MCF 10A (cell line): ENCODE results near the gene KCNAB2. TPM values are rescaled to one million over a fixed set of nuclear protein-coding genes. Genes with fewer than 3 reads are reported as not detected.

Experiments used
- BruUV-seq: library from RNA; stranded (reverse); fragments of 400-500 nt; replicated peaks from 2 replicates; lab custom pipeline; 2021; lab: Mats Ljungman, UMichigan
- CTCF ChIA-PET: fragments of 300-600 bp; sonication (Branson Sonifier 250); formaldehyde crosslinking; extraction: SDS; loops from one replicate; lab custom pipeline; 2021; ENCODE audit warnings: antibody characterized with exemption, inconsistent platforms; lab: Yijun Ruan, JAX
- POLR2A ChIA-PET: fragments of 300-600, 350-650 bp; sonication (Branson Sonifier 250); formaldehyde crosslinking; extraction: SDS; loops from one replicate; lab custom pipeline; 2020; ENCODE audit warnings: antibody characterized with exemption, inconsistent platforms; lab: Yijun Ruan, JAX
- DNase-seq: peaks from one replicate; pipeline ENCODE4 v3.0.0-alpha.2; 2018; ENCODE audit not compliant: unreplicated experiment
- H3K27ac Mint-ChIP-seq: one replicate; pipeline ENCODE4 v1.8.0; 2022; ENCODE audit warnings: mild to moderate bottlenecking, low read depth, mixed read lengths; ENCODE audit not compliant: unreplicated experiment
- H3K27me3 Mint-ChIP-seq: one replicate; pipeline ENCODE4 v1.8.0; 2022; ENCODE audit warnings: mixed read lengths; ENCODE audit not compliant: insufficient read depth, unreplicated experiment
- H3K36me3 Mint-ChIP-seq: one replicate; pipeline ENCODE4 v1.8.0; 2022; ENCODE audit warnings: mild to moderate bottlenecking, moderate library complexity, mixed read lengths; ENCODE audit not compliant: insufficient read depth, unreplicated experiment
- H3K4me1 Mint-ChIP-seq: one replicate; pipeline ENCODE4 v1.8.0; 2022; ENCODE audit warnings: mixed read lengths; ENCODE audit not compliant: insufficient read depth, unreplicated experiment
- H3K4me3 Mint-ChIP-seq: one replicate; pipeline ENCODE4 v1.8.0; 2022; ENCODE audit warnings: mild to moderate bottlenecking, moderate library complexity, mixed read lengths; ENCODE audit not compliant: unreplicated experiment
- H3K9me3 Mint-ChIP-seq: one replicate; pipeline ENCODE4 v1.8.0; 2022; ENCODE audit warnings: mixed read lengths; ENCODE audit not compliant: unreplicated experiment
- intact Hi-C: fragments of 100-400 bp; cut with micrococcal nuclease; formaldehyde crosslinking; loops from 2 replicates; pipeline ENCODE4 v1.14.1; 2022
- total RNA-seq: library from RNA; stranded (reverse); gene quantifications from 2 replicates; pipeline ENCODE4 v1.2.3, GENCODE V29; 2022
- TF ChIP-seq, protein P1 (sequence below): fragments of 200-600 bp; IDR thresholded peaks from one replicate; pipeline ENCODE4 v1.8.0; 2022; ENCODE audit warnings: antibody characterized with exemption, mild to moderate bottlenecking; ENCODE audit not compliant: unreplicated experiment

The KCNAB2 gene
- total RNA-seq, 1 experiment from 2014 or later: 11.8 TPM

GRCh38 chr1:6049419-6049818 lies 3.7 kb downstream of the KCNAB2 start:
- TF ChIP-seq, protein P1, sequence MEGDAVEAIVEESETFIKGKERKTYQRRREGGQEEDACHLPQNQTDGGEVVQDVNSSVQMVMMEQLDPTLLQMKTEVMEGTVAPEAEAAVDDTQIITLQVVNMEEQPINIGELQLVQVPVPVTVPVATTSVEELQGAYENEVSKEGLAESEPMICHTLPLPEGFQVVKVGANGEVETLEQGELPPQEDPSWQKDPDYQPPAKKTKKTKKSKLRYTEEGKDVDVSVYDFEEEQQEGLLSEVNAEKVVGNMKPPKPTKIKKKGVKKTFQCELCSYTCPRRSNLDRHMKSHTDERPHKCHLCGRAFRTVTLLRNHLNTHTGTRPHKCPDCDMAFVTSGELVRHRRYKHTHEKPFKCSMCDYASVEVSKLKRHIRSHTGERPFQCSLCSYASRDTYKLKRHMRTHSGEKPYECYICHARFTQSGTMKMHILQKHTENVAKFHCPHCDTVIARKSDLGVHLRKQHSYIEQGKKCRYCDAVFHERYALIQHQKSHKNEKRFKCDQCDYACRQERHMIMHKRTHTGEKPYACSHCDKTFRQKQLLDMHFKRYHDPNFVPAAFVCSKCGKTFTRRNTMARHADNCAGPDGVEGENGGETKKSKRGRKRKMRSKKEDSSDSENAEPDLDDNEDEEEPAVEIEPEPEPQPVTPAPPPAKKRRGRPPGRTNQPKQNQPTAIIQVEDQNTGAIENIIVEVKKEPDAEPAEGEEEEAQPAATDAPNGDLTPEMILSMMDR: no peak
- peaks cover 10% of the 10 kb centered on the region for H3K36me3 Mint-ChIP-seq

DNA sequence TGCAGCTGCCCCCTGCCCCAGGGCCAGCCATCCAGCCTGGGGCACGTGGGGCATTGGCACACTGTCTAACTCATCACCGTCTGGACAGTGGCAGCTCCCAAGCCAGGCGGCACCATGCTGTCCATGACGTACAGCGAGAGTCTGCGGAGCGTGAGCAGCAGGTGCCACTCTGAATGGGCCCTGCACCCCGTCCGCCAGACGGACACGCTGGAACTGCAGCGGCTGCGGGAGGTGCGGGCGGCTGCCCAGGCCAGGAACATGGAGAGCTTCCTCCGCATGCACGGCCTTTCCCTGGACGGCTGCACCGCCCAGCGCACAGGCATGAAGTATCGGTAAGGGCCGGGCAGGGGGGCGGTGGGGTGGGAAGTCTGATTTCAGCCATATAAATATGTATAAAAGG lies 5.7 kb downstream of the KCNAB2 start:
- H3K9me3 Mint-ChIP-seq: no peaks in the 10 kb centered on the region
- no peaks in the 10 kb centered on the region for H3K27me3 Mint-ChIP-seq
- BruUV-seq: no TSS peak
- peaks cover 10% of the 10 kb centered on the region for H3K4me1 Mint-ChIP-seq
- no peak overlapping the region for H3K27ac Mint-ChIP-seq
- no peak overlapping the region for H3K4me3 Mint-ChIP-seq
- DNase-seq: no peak
- TF ChIP-seq, protein P1: no peak
- POLR2A ChIA-PET: interaction anchor here (0.6 kb wide), 1 partner anchor 54 kb away, joined by 3 read pairs; no protein-coding TSS in a partner anchor
- intact Hi-C loops: loop anchor here (10.0 kb wide), 1 partner anchor 153 kb away; the partner anchor contains the start of gene RNF207
- H3K36me3 Mint-ChIP-seq: peaks cover 10% of the 10 kb centered on the region
- CTCF ChIA-PET: interaction anchor here (1.1 to 3.2 kb wide), 3 partner anchors 110 to 200 kb away, joined by 4 to 22 read pairs (median 5); no protein-coding TSS in a partner anchor

More at GRCh38 chr1:6049419-6049818, 3.7 kb downstream of the KCNAB2 start:
- POLR2A ChIA-PET: no interaction called here
- CTCF ChIA-PET: interaction anchor here (0.7 to 1.9 kb wide), 3 partner anchors 16 to 196 kb away, joined by 3 to 8 read pairs (median 6); no protein-coding TSS in a partner anchor
- BruUV-seq: no TSS peak
- DNase-seq: no peak
- H3K4me3 Mint-ChIP-seq: no peak overlapping the region
- intact Hi-C loops: no loop called here
- no peaks in the 10 kb centered on the region for H3K9me3 Mint-ChIP-seq
- peaks cover 10% of the 10 kb centered on the region for H3K4me1 Mint-ChIP-seq
- no peaks in the 10 kb centered on the region for H3K27me3 Mint-ChIP-seq
- H3K27ac Mint-ChIP-seq: no peak overlapping the region

DNA sequence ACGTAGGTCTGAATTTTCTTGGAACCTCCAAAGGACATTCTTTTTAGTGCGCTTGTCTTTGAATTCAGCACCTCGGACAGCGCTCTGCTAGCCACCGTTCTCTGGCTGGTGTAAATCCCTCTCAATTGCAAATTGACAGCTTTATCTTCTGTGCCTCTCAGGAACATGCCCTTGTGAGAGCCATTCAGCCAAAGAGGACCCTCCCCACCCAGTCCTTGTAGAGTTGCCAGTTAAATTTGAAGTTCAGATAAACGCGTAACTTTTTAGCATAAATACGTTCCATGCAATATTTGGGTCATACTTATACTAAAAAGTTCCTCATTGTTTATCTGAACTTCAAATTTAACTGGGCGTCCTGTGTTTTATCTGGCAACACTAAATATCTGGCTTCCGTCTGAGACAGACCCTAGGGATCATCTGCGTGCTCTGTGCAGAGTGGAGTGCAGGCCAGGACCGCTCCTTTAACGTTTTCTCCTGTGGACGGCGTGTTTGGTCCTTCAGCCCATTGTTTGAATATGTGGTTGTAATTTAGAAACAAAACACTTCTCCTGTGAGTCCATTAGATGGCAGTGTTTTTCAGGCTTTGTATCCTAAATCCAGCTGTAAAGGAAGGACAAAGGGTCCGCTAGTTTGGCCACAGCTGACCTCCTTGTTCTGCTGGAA lies 7.0 kb downstream of the KCNAB2 start:
- H3K27me3 Mint-ChIP-seq: no peaks in the 10 kb centered on the region
- H3K4me1 Mint-ChIP-seq: peaks cover 10% of the 10 kb centered on the region
- POLR2A ChIA-PET: interaction anchor here (0.6 to 1.3 kb wide), 3 partner anchors 26 to 145 kb away, joined by 3 to 4 read pairs (median 3); no protein-coding TSS in a partner anchor
- H3K9me3 Mint-ChIP-seq: no peaks in the 10 kb centered on the region
- DNase-seq: peak; percentile 72
- TF ChIP-seq, protein P1: peak; percentile 45
- intact Hi-C loops: loop anchor here (1.0 to 10.0 kb wide), 4 partner anchors 56 to 291 kb away; partner anchors contain the start of gene RNF207
- no peak overlapping the region for H3K4me3 Mint-ChIP-seq
- no peak overlapping the region for H3K27ac Mint-ChIP-seq
- peaks cover 6% of the 10 kb centered on the region for H3K36me3 Mint-ChIP-seq
- CTCF ChIA-PET: interaction anchor here (0.6 to 3.2 kb wide), 19 partner anchors 9 to 464 kb away, joined by 3 to 22 read pairs (median 4); no protein-coding TSS in a partner anchor
- no TSS peak for BruUV-seq

GRCh38 chr1:6053206-6053546 lies 7.5 kb downstream of the KCNAB2 start:
- Mint-ChIP-seq H3K27me3 (no peaks in the 10 kb centered on the region), H3K4me1 (peaks cover 10% of the 10 kb centered on the region), H3K27ac (no peak overlapping the region), H3K4me3 (no peak overlapping the region), H3K36me3 (peaks cover 6% of the 10 kb centered on the region), H3K9me3 (no peaks in the 10 kb centered on the region)
- no TSS peak for BruUV-seq
- no peak for DNase-seq
- ChIA-PET POLR2A (interaction anchor here (0.6 to 1.3 kb wide), 3 partner anchors 27 to 145 kb away, joined by 3 to 4 read pairs (median 3); no protein-coding TSS in a partner anchor), CTCF (interaction anchor here (0.5 to 3.2 kb wide), 18 partner anchors 10 to 379 kb away, joined by 3 to 22 read pairs (median 4); no protein-coding TSS in a partner anchor)
- intact Hi-C loops: loop anchor here (1.0 to 10.0 kb wide), 4 partner anchors 56 to 290 kb away; partner anchors contain the start of gene RNF207
- TF ChIP-seq, protein P1: no peak
